Gastroesophageal sphincter (tissue), 4 donors: Measurements from ENCODE around the gene LZTS3. TPM values are rescaled to one million over a fixed set of nuclear protein-coding genes. Genes with fewer than 3 reads are reported as not detected.
A peak's percentile ranks its signal among the peaks of the same experiment; 100 is the strongest.

Experiments used
- ATAC-seq: fragments of 150-250 bp; one replicate; pipeline ENCODE4 v1.9.1; 2016; ENCODE audit warnings: mild to moderate bottlenecking, moderate library complexity
- H3K27ac ChIP-seq, 4 donors: fragments of 200-600 bp; sonication (generic) in 3 of 4; 1 replicate in 3 of 4; 2 replicates in 1 of 4; pipeline ENCODE4 v1.5.1; 2016 to 2019
- H3K27me3 ChIP-seq: fragments of 200-600 bp; sonication (generic); one replicate; pipeline ENCODE4 v1.5.1; 2019
- H3K36me3 ChIP-seq, 2 donors: fragments of 200-600 bp; sonication (generic); one replicate each; pipeline ENCODE4 v1.5.1; 2019; ENCODE audit warnings: control low read depth in 1 of 2
- H3K4me1 ChIP-seq, 3 donors: fragments of 200-600 bp; sonication (generic); 1 replicate in 2 of 3; 2 replicates in 1 of 3; pipeline ENCODE4 v1.5.1; 2016 to 2019; ENCODE audit warnings: control low read depth in 2 of 3
- H3K4me3 ChIP-seq, 2 donors: fragments of 200-600 bp; sonication (generic); one replicate each; pipeline ENCODE4 v1.5.1; 2019; ENCODE audit warnings: mild to moderate bottlenecking in 1 of 2, moderate library complexity in 1 of 2
- H3K9me3 ChIP-seq, 3 donors: fragments of 200-600 bp; sonication (generic); one replicate each; pipeline ENCODE4 v1.5.1; 2017 to 2019; ENCODE audit warnings: control low read depth in 2 of 3
- CTCF ChIP-seq, 4 experiments: fragments of 200-600 bp in 2 of 4; fragments of 450-650 bp in 2 of 4; sonication (generic) in 1 of 4; IDR thresholded peaks; one replicate each; pipeline ENCODE4 v1.5.1; 2017 to 2019; ENCODE audit warnings: antibody characterized with exemption in 4 of 4, mild to moderate bottlenecking in 2 of 4, moderate library complexity in 2 of 4
- EP300 ChIP-seq: sonication (generic); formaldehyde crosslinking; IDR thresholded peaks from one replicate; pipeline ENCODE4 v1.6.1; 2017; ENCODE audit warnings: antibody characterized with exemption, mild to moderate bottlenecking
- POLR2A ChIP-seq, 2 donors: fragments of 450-650 bp; IDR thresholded peaks; one replicate each; pipeline ENCODE4 v1.6.1; 2017; ENCODE audit warnings: antibody characterized with exemption in 2 of 2, mild to moderate bottlenecking in 2 of 2, moderate library complexity in 1 of 2
- POLR2AphosphoS5 ChIP-seq: sonication (generic); formaldehyde crosslinking; IDR thresholded peaks from one replicate; pipeline ENCODE4 v1.6.1; 2017; ENCODE audit warnings: antibody characterized with exemption
- WGBS, 2 donors: methylation state at CpG; one replicate each; pipeline ENCODE4 v1.1.5; 2018; ENCODE audit warnings: low coverage in 1 of 2; 5-methylcytosine and 5-hydroxymethylcytosine counted together
- total RNA-seq, 4 donors: library from RNA; depleted of rRNA; stranded (reverse); fragments of >200 nt; gene quantifications; one replicate each; pipeline ENCODE4 v1.1.0, GENCODE V29; 2016

Gene LZTS3
- total RNA-seq, 4 donors from 2014 or later: 11.3 to 17.0 (median 12.2) TPM

DNA sequence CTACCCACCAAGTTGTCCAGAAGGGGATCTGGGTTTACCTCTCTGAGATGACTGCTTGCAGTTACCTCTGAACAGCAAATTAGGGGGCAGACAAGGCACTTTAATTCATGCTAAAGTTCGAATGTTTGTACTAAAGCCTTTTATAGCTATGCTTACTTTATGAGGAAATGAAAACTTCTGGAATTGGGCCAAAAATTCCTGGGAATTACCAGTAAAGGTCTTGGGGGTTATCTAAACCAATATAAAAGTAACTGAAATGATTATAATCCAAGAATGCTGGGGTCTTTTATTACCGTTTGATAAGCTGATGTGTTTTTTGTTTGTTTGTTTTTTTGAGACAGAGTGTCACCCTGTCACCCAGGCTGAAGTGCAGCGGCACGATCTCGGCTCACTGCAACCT is 7.9 kb upstream of the LZTS3 start:
- Histone ChIP-seq H3K27ac (no peak overlapping the region), H3K4me1 (no peaks in the 10 kb centered on the region), H3K27me3 (no peaks in the 10 kb centered on the region), H3K4me3 (no peak overlapping the region), H3K36me3 (no peaks in the 10 kb centered on the region), H3K9me3 (no peaks in the 10 kb centered on the region)
- 71 to 73% methylated on average over 4 to 5 of the region's 5 CpGs for WGBS, 2 donors
- TF ChIP-seq POLR2AphosphoS5 (no peak), POLR2A (IDR thresholded peaks at IDR 0.05) (no peak), EP300 (no peak), CTCF (IDR thresholded peaks at IDR 0.05) (no peak)
- ATAC-seq: no peak

- ATAC-seq: no peak
- no peaks in the 10 kb centered on the region for H3K27me3 ChIP-seq
- H3K36me3 ChIP-seq: no peaks in the 10 kb centered on the region
- H3K4me3 ChIP-seq: no peak overlapping the region
- H3K4me1 ChIP-seq: peaks cover 0 to 3% (median 0%) of the 10 kb centered on the region in 3 donors
- H3K9me3 ChIP-seq: no peaks in the 10 kb centered on the region
- H3K27ac ChIP-seq: no peak overlapping the region
- no peak for TF ChIP-seq POLR2A (IDR thresholded peaks at IDR 0.05)
- TF ChIP-seq CTCF (IDR thresholded peaks at IDR 0.05): no peak
- no peak for TF ChIP-seq POLR2AphosphoS5
- no peak for TF ChIP-seq EP300
- WGBS, 2 donors: 70 to 77% methylated on average over 4 of the region's 4 CpGs
These were observed 7.0 kb upstream of the LZTS3 start for GRCh38 chr20:3180319-3180718.

GRCh38 chr20:3177746-3178485 is 4.6 kb upstream of the LZTS3 start:
- H3K36me3 ChIP-seq: no peaks in the 10 kb centered on the region
- TF ChIP-seq EP300 (no peak), POLR2AphosphoS5 (no peak), POLR2A (IDR thresholded peaks at IDR 0.05) (no peak), CTCF (IDR thresholded peaks at IDR 0.05) (no peak)
- WGBS, 2 donors: 52 to 77% methylated on average over 3 to 7 of the region's 8 CpGs
- H3K9me3 ChIP-seq: no peaks in the 10 kb centered on the region
- no peak overlapping the region for H3K4me3 ChIP-seq
- peaks cover 0 to 26% (median under 1%) of the 10 kb centered on the region in 3 donors for H3K4me1 ChIP-seq
- no peaks in the 10 kb centered on the region for H3K27me3 ChIP-seq
- ATAC-seq: no peak
- no peak overlapping the region for H3K27ac ChIP-seq

DNA sequence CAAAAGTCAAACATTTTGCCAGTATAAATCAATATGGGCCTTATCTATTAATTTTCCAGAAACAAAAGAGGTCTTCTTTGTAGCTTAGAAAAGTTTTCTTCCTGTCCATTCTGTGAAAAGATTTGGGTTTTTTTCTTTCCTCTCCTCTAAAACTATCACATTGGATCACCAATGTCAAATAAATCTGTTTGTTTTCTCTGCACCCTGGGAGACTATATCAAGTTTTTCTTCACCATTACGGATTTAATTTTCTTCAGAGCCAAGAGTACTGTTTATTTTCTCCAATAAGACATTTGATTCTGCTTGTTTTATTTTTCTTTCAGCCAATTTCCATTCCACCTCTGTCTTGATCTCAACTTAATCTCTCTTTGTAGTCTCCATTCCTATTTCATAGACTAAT is 1.9 kb upstream of the LZTS3 start:
- 16 to 44% methylated on average over 1 of the region's 1 CpG for WGBS, 2 donors
- no peak for ATAC-seq
- H3K36me3 ChIP-seq: no peaks in the 10 kb centered on the region
- no peak for TF ChIP-seq POLR2A (IDR thresholded peaks at IDR 0.05)
- TF ChIP-seq CTCF (IDR thresholded peaks at IDR 0.05): no peak
- no peak for TF ChIP-seq POLR2AphosphoS5
- TF ChIP-seq EP300: no peak
- no peaks in the 10 kb centered on the region for H3K9me3 ChIP-seq
- H3K27me3 ChIP-seq: no peaks in the 10 kb centered on the region
- peaks cover 0 to 38% (median 7%) of the 10 kb centered on the region in 3 donors for H3K4me1 ChIP-seq
- H3K4me3 ChIP-seq: peak overlapping the region in 1 of 2 donors; percentile 92
- no peak overlapping the region for H3K27ac ChIP-seq
